Hepatic stellate cell (primary cell): ENCODE data around the gene BBS4.
"Not testable (repeated sequence)": the region's sequence is repeated elsewhere in the genome, so short reads cannot be mapped to it uniquely, and the experiment has no call there.

Experiments
- DNase-seq: peaks from one replicate; pipeline ENCODE4 v3.0.0; 2011; ENCODE audit warnings: low spot score

The BBS4 gene

GRCh38 chr15:72700076-72700475, 14.1 kb downstream of the BBS4 start:
- DNase-seq: no peak

- no peak for DNase-seq
Observed at GRCh38 chr15:72706266-72706665, 20.3 kb downstream of the BBS4 start.

- not testable (repeated sequence) for DNase-seq
Observed at GRCh38 chr15:72708551-72709303, 22.7 kb downstream of the BBS4 start.

- DNase-seq: peak; percentile 47
Observed at GRCh38 chr15:72722071-72722696, 36.2 kb downstream of the BBS4 start.

- no peak for DNase-seq
Observed at GRCh38 chr15:72724028-72724427, 38.0 kb downstream of the BBS4 start.

GRCh38 chr15:72725446-72725845, 39.4 kb downstream of the BBS4 start:
- no peak for DNase-seq

- not testable (repeated sequence) for DNase-seq
Observed at GRCh38 chr15:72725851-72726250, 39.8 kb downstream of the BBS4 start.

GRCh38 chr15:72727154-72727553, 41.1 kb downstream of the BBS4 start:
- DNase-seq: no peak

GRCh38 chr15:72728249-72728648, 42.2 kb downstream of the BBS4 start:
- not testable (repeated sequence) for DNase-seq

- no peak for DNase-seq
Observed at GRCh38 chr15:72728821-72729220, 42.8 kb downstream of the BBS4 start.

GRCh38 chr15:72732086-72732485, 46.1 kb downstream of the BBS4 start:
- DNase-seq: no peak

- DNase-seq: no peak
Observed at GRCh38 chr15:72732516-72732915, 46.5 kb downstream of the BBS4 start.

GRCh38 chr15:72733941-72734738, 48.1 kb downstream of the BBS4 start:
- DNase-seq: no peak

- DNase-seq: no peak
Observed at GRCh38 chr15:72735111-72735510, 49.1 kb downstream of the BBS4 start.

GRCh38 chr15:72737061-72737460, 51.1 kb downstream of the BBS4 start:
- DNase-seq: no peak

GRCh38 chr15:72737723-72738122, 51.7 kb downstream of the BBS4 start:
- no peak for DNase-seq

- DNase-seq: no peak
Observed at GRCh38 chr15:72740219-72740618, 54.2 kb downstream of the BBS4 start.

GRCh38 chr15:72749700-72750099, 63.7 kb downstream of the BBS4 start:
- no peak for DNase-seq

- no peak for DNase-seq
Observed at GRCh38 chr15:72751751-72752455, 65.9 kb downstream of the BBS4 start.

GRCh38 chr15:72754096-72754495, 68.1 kb downstream of the BBS4 start:
- no peak for DNase-seq

GRCh38 chr15:72758182-72758581, 72.2 kb downstream of the BBS4 start:
- DNase-seq: peak; percentile 86

- DNase-seq: no peak
Observed at GRCh38 chr15:72760590-72761260, 74.7 kb downstream of the BBS4 start.
